Calu3 (cell line): ENCODE results near the gene HNF1B. TPM values are rescaled to one million over a fixed set of nuclear protein-coding genes. Genes with fewer than 3 reads are reported as not detected.

ENCODE experiments used
- BruUV-seq: library from RNA; stranded (reverse); fragments of 400-500 nt; replicated peaks from 2 replicates; lab custom pipeline; 2021; lab: Mats Ljungman, UMichigan
- CTCF ChIA-PET: fragments of 300-600 bp; sonication (Branson Sonifier 250); formaldehyde crosslinking; loops from one replicate; lab custom pipeline; 2022; ENCODE audit warnings: antibody characterized with exemption; lab: Charles Lee
- DNase-seq: peaks from one replicate; pipeline ENCODE4 v3.0.0; 2022
- H3K27ac Mint-ChIP-seq: one replicate; pipeline ENCODE4 v1.8.0; 2022; ENCODE audit warnings: mixed read lengths; ENCODE audit not compliant: unreplicated experiment
- H3K27me3 Mint-ChIP-seq: one replicate; pipeline ENCODE4 v1.8.0; 2022; ENCODE audit warnings: mixed read lengths; ENCODE audit not compliant: unreplicated experiment
- H3K36me3 Mint-ChIP-seq: one replicate; pipeline ENCODE4 v1.8.0; 2022; ENCODE audit warnings: mild to moderate bottlenecking, moderate library complexity, mixed read lengths; ENCODE audit not compliant: insufficient read depth, unreplicated experiment
- H3K4me1 Mint-ChIP-seq: one replicate; pipeline ENCODE4 v1.8.0; 2022; ENCODE audit warnings: mild to moderate bottlenecking, low read depth, mixed read lengths; ENCODE audit not compliant: unreplicated experiment
- H3K4me3 Mint-ChIP-seq: one replicate; pipeline ENCODE4 v1.8.0; 2022; ENCODE audit warnings: mild to moderate bottlenecking, low read depth, moderate library complexity, mixed read lengths; ENCODE audit not compliant: unreplicated experiment
- H3K9me3 Mint-ChIP-seq: one replicate; pipeline ENCODE4 v1.8.0; 2022; ENCODE audit warnings: low read depth, mixed read lengths; ENCODE audit not compliant: unreplicated experiment
- intact Hi-C: fragments of 100-400 bp; cut with micrococcal nuclease; formaldehyde crosslinking; loops from one replicate; pipeline ENCODE4 v1.10.0; 2022; ENCODE audit not compliant: unreplicated experiment
- total RNA-seq: library from RNA; stranded (reverse); gene quantifications from 2 replicates; pipeline ENCODE4 v1.2.3, GENCODE V29; 2022
- TF ChIP-seq, protein P1 (sequence below): fragments of 200-600 bp; IDR thresholded peaks from one replicate; pipeline ENCODE4 v1.8.0; 2022; ENCODE audit warnings: antibody characterized with exemption; ENCODE audit not compliant: unreplicated experiment

Gene HNF1B
- total RNA-seq, 1 experiment from 2014 or later = 127 TPM

DNA sequence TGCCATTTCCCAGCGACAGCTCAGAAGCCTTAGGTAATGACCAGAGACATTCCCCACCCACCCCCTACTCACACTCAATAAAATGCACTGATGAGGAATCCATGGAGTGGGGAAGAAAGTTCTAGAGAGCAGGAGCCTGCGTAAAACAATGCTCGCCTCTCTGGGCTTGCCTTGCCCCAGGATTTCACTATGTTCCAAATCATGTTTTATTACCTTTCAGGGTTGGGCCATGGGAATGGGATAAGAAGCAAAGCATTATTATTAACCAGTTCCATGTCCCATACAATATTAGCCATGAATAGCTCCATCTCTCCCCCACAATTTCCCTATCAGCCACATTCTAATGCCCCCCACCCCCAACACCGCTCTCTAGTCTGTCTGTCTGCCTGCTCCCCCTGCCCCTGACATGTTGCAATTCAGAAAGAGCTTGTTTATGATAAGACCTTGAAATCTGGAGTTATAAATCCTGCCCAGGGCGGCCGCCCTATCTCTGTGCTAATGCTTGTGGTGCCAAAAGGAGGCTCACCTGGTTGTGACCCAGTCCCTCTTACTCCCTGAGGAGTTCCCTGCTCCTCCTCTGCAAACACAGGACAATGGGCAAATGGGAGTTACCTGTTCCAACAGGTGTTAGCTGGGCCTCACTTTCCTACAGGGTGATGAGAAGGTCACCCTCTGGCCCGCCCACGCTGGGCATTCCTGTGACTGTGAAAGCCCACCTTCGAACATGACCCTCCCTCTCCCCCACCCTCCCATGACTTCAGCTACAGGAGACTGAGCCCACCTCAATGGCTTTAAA lies 73.6 kb downstream of the HNF1B start:
- intact Hi-C loops = no loop called here
- Mint-ChIP-seq H3K4me1 (no peaks in the 10 kb centered on the region), H3K36me3 (no peaks in the 10 kb centered on the region), H3K9me3 (no peaks in the 10 kb centered on the region), H3K4me3 (no peak overlapping the region), H3K27me3 (no peaks in the 10 kb centered on the region), H3K27ac (no peak overlapping the region)
- no peak for DNase-seq
- TF ChIP-seq, protein P1, sequence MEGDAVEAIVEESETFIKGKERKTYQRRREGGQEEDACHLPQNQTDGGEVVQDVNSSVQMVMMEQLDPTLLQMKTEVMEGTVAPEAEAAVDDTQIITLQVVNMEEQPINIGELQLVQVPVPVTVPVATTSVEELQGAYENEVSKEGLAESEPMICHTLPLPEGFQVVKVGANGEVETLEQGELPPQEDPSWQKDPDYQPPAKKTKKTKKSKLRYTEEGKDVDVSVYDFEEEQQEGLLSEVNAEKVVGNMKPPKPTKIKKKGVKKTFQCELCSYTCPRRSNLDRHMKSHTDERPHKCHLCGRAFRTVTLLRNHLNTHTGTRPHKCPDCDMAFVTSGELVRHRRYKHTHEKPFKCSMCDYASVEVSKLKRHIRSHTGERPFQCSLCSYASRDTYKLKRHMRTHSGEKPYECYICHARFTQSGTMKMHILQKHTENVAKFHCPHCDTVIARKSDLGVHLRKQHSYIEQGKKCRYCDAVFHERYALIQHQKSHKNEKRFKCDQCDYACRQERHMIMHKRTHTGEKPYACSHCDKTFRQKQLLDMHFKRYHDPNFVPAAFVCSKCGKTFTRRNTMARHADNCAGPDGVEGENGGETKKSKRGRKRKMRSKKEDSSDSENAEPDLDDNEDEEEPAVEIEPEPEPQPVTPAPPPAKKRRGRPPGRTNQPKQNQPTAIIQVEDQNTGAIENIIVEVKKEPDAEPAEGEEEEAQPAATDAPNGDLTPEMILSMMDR = no peak
- BruUV-seq = no TSS peak
- CTCF ChIA-PET = interaction anchor here (0.6 to 2.2 kb wide), 12 partner anchors 10 to 298 kb away, joined by 3 to 9 read pairs (median 5); no protein-coding TSS in a partner anchor

DNA sequence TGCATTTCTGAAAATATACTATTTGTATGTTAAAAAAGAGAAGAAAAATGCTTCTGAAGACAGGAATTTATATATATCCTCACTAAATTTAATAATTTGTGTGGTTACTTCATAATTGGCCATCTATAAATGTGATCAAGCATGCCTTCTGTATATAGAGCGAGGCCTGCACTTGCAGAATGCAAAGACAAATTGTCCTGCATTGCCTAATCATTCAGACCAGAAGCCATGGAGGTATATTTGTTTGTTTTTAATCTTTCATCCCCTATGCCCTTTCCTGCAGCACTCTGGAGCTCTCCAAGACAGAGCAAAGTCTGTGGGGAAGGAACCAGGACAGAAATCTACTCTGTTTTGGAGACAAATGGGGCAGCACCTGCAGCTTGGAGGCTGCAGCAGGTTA lies 77.8 kb downstream of the HNF1B start:
- no peaks in the 10 kb centered on the region for H3K9me3 Mint-ChIP-seq
- H3K4me1 Mint-ChIP-seq = peaks cover 5% of the 10 kb centered on the region
- H3K27me3 Mint-ChIP-seq = no peaks in the 10 kb centered on the region
- no peaks in the 10 kb centered on the region for H3K36me3 Mint-ChIP-seq
- no TSS peak for BruUV-seq
- no peak overlapping the region for H3K27ac Mint-ChIP-seq
- CTCF ChIA-PET = interaction anchor here (0.6 to 2.1 kb wide), 3 partner anchors 12 to 164 kb away, joined by 3 to 5 read pairs (median 4); no protein-coding TSS in a partner anchor
- H3K4me3 Mint-ChIP-seq = no peak overlapping the region
- TF ChIP-seq, protein P1 = no peak
- intact Hi-C loops = no loop called here
- DNase-seq = no peak

DNA sequence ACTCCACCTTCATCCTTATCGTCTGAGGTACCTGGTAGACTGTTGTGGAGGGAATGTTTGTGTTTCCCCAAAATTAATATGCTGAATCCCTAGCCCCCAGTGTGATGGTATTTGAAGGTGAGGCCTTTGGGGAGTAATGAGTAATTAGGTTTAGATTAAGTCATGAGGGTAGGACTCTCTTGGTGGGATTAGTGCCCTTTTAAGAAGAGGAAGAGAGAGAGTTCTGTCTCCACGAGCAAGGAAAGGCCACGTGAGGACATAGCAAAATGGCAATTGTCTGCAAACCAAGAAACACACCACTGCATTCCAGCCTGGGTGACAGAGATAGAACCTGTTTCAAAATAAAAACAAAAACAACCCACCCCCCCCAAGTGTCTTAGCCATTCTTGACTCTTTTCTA lies 80.6 kb downstream of the HNF1B start:
- H3K36me3 Mint-ChIP-seq = no peaks in the 10 kb centered on the region
- H3K9me3 Mint-ChIP-seq = no peaks in the 10 kb centered on the region
- CTCF ChIA-PET = interaction anchor here (1.4 kb wide), 1 partner anchor 123 kb away, joined by 4 read pairs; no protein-coding TSS in a partner anchor
- intact Hi-C loops = no loop called here
- DNase-seq = no peak
- H3K4me3 Mint-ChIP-seq = no peak overlapping the region
- no peaks in the 10 kb centered on the region for H3K27me3 Mint-ChIP-seq
- no peak overlapping the region for H3K27ac Mint-ChIP-seq
- peaks cover 7% of the 10 kb centered on the region for H3K4me1 Mint-ChIP-seq
- no TSS peak for BruUV-seq
- TF ChIP-seq, protein P1 = no peak

DNA sequence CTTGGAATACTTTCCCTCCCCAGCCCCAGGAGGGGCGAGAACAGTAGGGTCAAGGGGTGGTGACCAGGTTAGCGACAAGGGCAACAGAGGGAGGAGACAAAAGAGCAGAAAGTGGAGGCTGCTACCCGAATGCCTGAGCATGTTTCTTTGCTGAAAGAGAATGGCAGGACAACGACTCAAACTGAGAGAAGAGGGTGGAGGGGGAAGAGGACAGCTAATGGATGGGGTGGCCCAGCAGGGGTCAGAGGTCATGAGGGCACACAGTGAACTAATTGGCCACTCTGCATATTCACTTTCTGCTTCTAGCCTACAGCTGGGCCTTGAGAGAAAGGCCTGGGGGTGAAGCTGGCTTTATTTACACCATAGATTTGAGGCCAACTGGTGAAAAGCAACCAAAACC lies 82.5 kb downstream of the HNF1B start:
- CTCF ChIA-PET = interaction anchor here (0.6 to 1.9 kb wide), 6 partner anchors 10 to 1688 kb away, joined by 3 to 6 read pairs (median 4); no protein-coding TSS in a partner anchor
- no peaks in the 10 kb centered on the region for H3K36me3 Mint-ChIP-seq
- no peak overlapping the region for H3K27ac Mint-ChIP-seq

More for the DNA sequence above, 82.5 kb downstream of the HNF1B start:
- H3K9me3 Mint-ChIP-seq = no peaks in the 10 kb centered on the region
- intact Hi-C loops = no loop called here
- no TSS peak for BruUV-seq
- TF ChIP-seq, protein P1 = no peak
- peaks cover 7% of the 10 kb centered on the region for H3K4me1 Mint-ChIP-seq
- DNase-seq = no peak
- no peaks in the 10 kb centered on the region for H3K27me3 Mint-ChIP-seq
- H3K4me3 Mint-ChIP-seq = no peak overlapping the region
